Vagina (tissue), 2 donors: Measurements from ENCODE around the gene KCNK1.

Experiments used
- POLR2A ChIP-seq, 2 donors: fragments of 450-650 bp; IDR thresholded peaks; one replicate each; pipeline ENCODE4 v1.6.1; 2017; ENCODE audit warnings: antibody characterized with exemption in 2 of 2, mild to moderate bottlenecking in 2 of 2, moderate library complexity in 2 of 2
- POLR2AphosphoS5 ChIP-seq, 2 donors: sonication (generic); formaldehyde crosslinking; IDR thresholded peaks; one replicate each; pipeline ENCODE4 v1.9.0; 2017; ENCODE audit warnings: antibody characterized with exemption in 2 of 2, mild to moderate bottlenecking in 2 of 2, low read depth in 1 of 2; ENCODE audit not compliant: insufficient read depth in 1 of 2
- TF ChIP-seq, protein P1 (sequence below), 3 experiments: fragments of 450-650 bp in 2 of 3; fragments of 200-600 bp in 1 of 3; sonication (generic) in 1 of 3; IDR thresholded peaks; one replicate each; pipeline ENCODE4 v1.5.1; 2017 to 2019; ENCODE audit warnings: antibody characterized with exemption in 3 of 3, mild to moderate bottlenecking in 2 of 3, moderate library complexity in 2 of 3

DNA sequence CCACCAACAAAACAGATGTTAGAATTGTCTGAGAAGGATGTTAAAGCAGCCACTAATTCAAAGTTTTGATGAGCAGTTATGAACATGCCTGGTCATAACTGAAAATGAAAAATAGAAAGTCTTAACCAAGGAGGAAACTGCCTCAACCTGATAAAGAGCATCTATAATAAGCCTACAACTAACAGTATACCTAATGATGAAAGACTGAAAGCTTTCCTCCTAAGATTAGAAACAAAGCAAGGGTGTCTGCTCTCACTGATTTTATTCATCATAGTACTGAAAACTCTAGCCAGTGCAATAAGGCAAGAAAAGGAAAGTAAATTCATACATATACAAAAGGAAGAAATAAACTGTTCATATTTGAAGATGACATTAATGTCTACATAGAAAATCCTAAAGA lies 82.0 kb downstream of the KCNK1 start:
- TF ChIP-seq POLR2AphosphoS5 (IDR thresholded peaks at IDR 0.05; ENCODE audit: insufficient read depth in 1 of 2, low read depth in 1 of 2), result no peak
- TF ChIP-seq POLR2A (IDR thresholded peaks at IDR 0.05), result no peak
- TF ChIP-seq, protein P1, sequence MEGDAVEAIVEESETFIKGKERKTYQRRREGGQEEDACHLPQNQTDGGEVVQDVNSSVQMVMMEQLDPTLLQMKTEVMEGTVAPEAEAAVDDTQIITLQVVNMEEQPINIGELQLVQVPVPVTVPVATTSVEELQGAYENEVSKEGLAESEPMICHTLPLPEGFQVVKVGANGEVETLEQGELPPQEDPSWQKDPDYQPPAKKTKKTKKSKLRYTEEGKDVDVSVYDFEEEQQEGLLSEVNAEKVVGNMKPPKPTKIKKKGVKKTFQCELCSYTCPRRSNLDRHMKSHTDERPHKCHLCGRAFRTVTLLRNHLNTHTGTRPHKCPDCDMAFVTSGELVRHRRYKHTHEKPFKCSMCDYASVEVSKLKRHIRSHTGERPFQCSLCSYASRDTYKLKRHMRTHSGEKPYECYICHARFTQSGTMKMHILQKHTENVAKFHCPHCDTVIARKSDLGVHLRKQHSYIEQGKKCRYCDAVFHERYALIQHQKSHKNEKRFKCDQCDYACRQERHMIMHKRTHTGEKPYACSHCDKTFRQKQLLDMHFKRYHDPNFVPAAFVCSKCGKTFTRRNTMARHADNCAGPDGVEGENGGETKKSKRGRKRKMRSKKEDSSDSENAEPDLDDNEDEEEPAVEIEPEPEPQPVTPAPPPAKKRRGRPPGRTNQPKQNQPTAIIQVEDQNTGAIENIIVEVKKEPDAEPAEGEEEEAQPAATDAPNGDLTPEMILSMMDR (IDR thresholded peaks at IDR 0.05), result no peak
